ENCODE measurements around the gene PPL. TPM values are rescaled to one million over a fixed set of nuclear protein-coding genes. Genes with fewer than 3 reads are reported as not detected.
A peak's percentile ranks its signal among the peaks of the same experiment; 100 is the strongest.

PPL gene
- total RNA-seq, 4 donors from 2014 or later: 55.5 to 84.9 (median 72.0) TPM

GRCh38 chr16:4869147-4869805 lies 67.7 kb downstream of the PPL start:
- DNase-seq: peak; percentile 92
- intact Hi-C loops (cut with DNase I): no loop called here
- peaks cover 26 to 38% of the 10 kb centered on the region in 2 donors for H3K4me1 ChIP-seq
- TF ChIP-seq POLR2A (IDR thresholded peaks at IDR 0.05) (no peak), CTCF (IDR thresholded peaks at IDR 0.05) (peak in 1 of 6 experiments; percentile 3)
- 56 to 69% methylated on average over 13 of the region's 13 CpGs for WGBS, 2 donors
- H3K27me3 ChIP-seq: no peaks in the 10 kb centered on the region
- no peaks in the 10 kb centered on the region for H3K9me3 ChIP-seq
- H3K27ac ChIP-seq: peak overlapping the region; percentile 30 to 50 (median 50)
- peaks cover 28 to 33% of the 10 kb centered on the region in 2 donors for H3K36me3 ChIP-seq
- H3K4me3 ChIP-seq (replicated peaks in 1 of 3): no peak overlapping the region

GRCh38 chr16:4868535-4868934 lies 68.4 kb downstream of the PPL start:
- no peak for DNase-seq
- no peak for TF ChIP-seq CTCF (IDR thresholded peaks at IDR 0.05)
- Histone ChIP-seq H3K9me3 (no peaks in the 10 kb centered on the region), H3K4me3 (replicated peaks in 1 of 3) (no peak overlapping the region), H3K4me1 (peaks cover 26 to 35% of the 10 kb centered on the region in 2 donors), H3K27me3 (no peaks in the 10 kb centered on the region), H3K27ac (peak overlapping the region in 1 of 3 donors; percentile 30), H3K36me3 (peaks cover 24 to 30% of the 10 kb centered on the region in 2 donors)
- WGBS, 2 donors: 95 to 97% methylated on average over 7 of the region's 7 CpGs
- intact Hi-C loops (cut with DNase I): no loop called here

GRCh38 chr16:4868026-4868425 lies 68.9 kb downstream of the PPL start:
- H3K27me3 ChIP-seq: no peaks in the 10 kb centered on the region
- no peaks in the 10 kb centered on the region for H3K9me3 ChIP-seq
- TF ChIP-seq POLR2A (IDR thresholded peaks at IDR 0.05): no peak
- no peak for TF ChIP-seq CTCF (IDR thresholded peaks at IDR 0.05)
- DNase-seq: no peak
- intact Hi-C loops (cut with DNase I): no loop called here
- H3K4me3 ChIP-seq (replicated peaks in 1 of 3): no peak overlapping the region
- H3K36me3 ChIP-seq: peaks cover 19 to 27% of the 10 kb centered on the region in 2 donors
- WGBS, 2 donors: 84 to 92% methylated on average over 5 of the region's 5 CpGs
- peaks cover 26 to 34% of the 10 kb centered on the region in 2 donors for H3K4me1 ChIP-seq
- H3K27ac ChIP-seq: no peak overlapping the region

- H3K9me3 ChIP-seq: no peaks in the 10 kb centered on the region
- no peak overlapping the region for H3K27ac ChIP-seq
- intact Hi-C loops (cut with DNase I): no loop called here
- 98 to 99% methylated on average over 12 of the region's 12 CpGs for WGBS, 2 donors
- H3K4me3 ChIP-seq (replicated peaks in 1 of 3): no peak overlapping the region
- peaks cover 26 to 34% of the 10 kb centered on the region in 2 donors for H3K4me1 ChIP-seq
- H3K27me3 ChIP-seq: no peaks in the 10 kb centered on the region
- TF ChIP-seq CTCF (IDR thresholded peaks at IDR 0.05): no peak
- TF ChIP-seq POLR2A (IDR thresholded peaks at IDR 0.05): no peak
- no peak for DNase-seq
- H3K36me3 ChIP-seq: peaks cover 12 to 20% of the 10 kb centered on the region in 2 donors
Measured at GRCh38 chr16:4866586-4866985, 70.4 kb downstream of the PPL start.

GRCh38 chr16:4865231-4865860 lies 71.6 kb downstream of the PPL start:
- Histone ChIP-seq H3K4me1 (peaks cover 25 to 30% of the 10 kb centered on the region in 2 donors), H3K36me3 (peaks cover 14 to 21% of the 10 kb centered on the region in 2 donors), H3K27ac (no peak overlapping the region), H3K4me3 (replicated peaks in 1 of 3) (no peak overlapping the region), H3K27me3 (no peaks in the 10 kb centered on the region), H3K9me3 (no peaks in the 10 kb centered on the region)
- TF ChIP-seq POLR2A (IDR thresholded peaks at IDR 0.05): no peak
- no peak for TF ChIP-seq CTCF (IDR thresholded peaks at IDR 0.05)
- no peak for DNase-seq
- WGBS, 2 donors: 97% methylated on average over 13 of the region's 13 CpGs
- intact Hi-C loops (cut with DNase I): no loop called here
